ENCODE results near the gene DEAF1.

DNA sequence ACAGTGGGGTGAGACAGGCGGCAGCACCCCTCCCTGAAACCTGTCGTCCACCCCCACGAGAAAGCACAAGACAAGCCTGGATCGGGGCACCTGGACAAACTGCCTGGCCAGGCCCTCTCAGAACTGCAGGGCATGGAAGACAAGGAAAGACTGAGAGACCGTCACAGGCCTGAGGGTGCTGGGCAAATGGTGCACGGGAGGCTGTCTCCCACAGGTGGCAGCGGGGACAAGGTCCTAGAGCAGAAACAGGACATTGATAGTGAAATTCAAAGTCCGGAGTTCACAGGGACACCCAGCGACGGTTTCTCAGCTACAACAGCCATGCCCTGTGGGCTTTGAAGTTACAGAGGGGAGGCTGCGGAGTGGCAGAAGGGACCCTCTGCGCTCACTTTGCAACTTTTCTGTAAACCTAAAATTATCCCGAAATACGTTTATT is 37.3 kb downstream of the DEAF1 start:
- TF ChIP-seq SUZ12 (IDR thresholded peaks at IDR 0.05; ENCODE audit: extremely low read depth, insufficient read depth, insufficient read length) (no peak), ZNF274 (IDR thresholded peaks at IDR 0.05; ENCODE audit: low read depth, low read length) (no peak), YY1 (IDR thresholded peaks at IDR 0.05; ENCODE audit: insufficient read depth, insufficient read length) (no peak)
